H9 (cell line): ENCODE measurements around the gene C3orf38. TPM values are rescaled to one million over a fixed set of nuclear protein-coding genes. Genes with fewer than 3 reads are reported as not detected.

ENCODE experiments used
- DNase-seq: peaks from one replicate; pipeline ENCODE4 v3.0.0-alpha.2; 2017
- H2AFZ ChIP-seq: one replicate; pipeline ENCODE4 v1.6.1; 2013; ENCODE audit warnings: mild to moderate bottlenecking, low read length, control low read depth, moderate library complexity
- H2AK5ac ChIP-seq: 2 replicates; pipeline ENCODE4 v1.6.1; 2013; ENCODE audit warnings: low read length, control low read depth, mixed read lengths; ENCODE audit not compliant: insufficient read length
- H2BK120ac ChIP-seq: one replicate; pipeline ENCODE4 v1.6.1; 2013; ENCODE audit warnings: low read depth, mild to moderate bottlenecking, low read length, control low read depth, inconsistent platforms; ENCODE audit not compliant: poor library complexity, severe bottlenecking
- H2BK12ac ChIP-seq: 2 replicates; pipeline ENCODE4 v1.6.1; 2013; ENCODE audit warnings: low read length, control low read depth, mixed read lengths, low read depth; ENCODE audit not compliant: insufficient read length
- H2BK15ac ChIP-seq: 2 replicates; pipeline ENCODE4 v1.6.1; 2013; ENCODE audit warnings: low read depth, low read length, control low read depth
- H2BK20ac ChIP-seq: one replicate; pipeline ENCODE4 v1.6.1; 2013; ENCODE audit warnings: low read depth, mild to moderate bottlenecking, low read length, control low read depth, inconsistent platforms; ENCODE audit not compliant: poor library complexity, severe bottlenecking
- H2BK5ac ChIP-seq: 2 replicates; pipeline ENCODE4 v1.6.1; 2013; ENCODE audit warnings: low read length, control low read depth, mixed read lengths; ENCODE audit not compliant: insufficient read length
- H3K14ac ChIP-seq: 2 replicates; pipeline ENCODE4 v1.6.1; 2013; ENCODE audit warnings: low read length, control low read depth; ENCODE audit not compliant: insufficient read depth
- H3K18ac ChIP-seq: 2 replicates; pipeline ENCODE4 v1.6.1; 2013; ENCODE audit warnings: low read depth, mild to moderate bottlenecking, mixed read lengths, low read length, control low read depth; ENCODE audit not compliant: insufficient read length
- H3K23ac ChIP-seq: 2 replicates; pipeline ENCODE4 v1.6.1; 2013; ENCODE audit warnings: low read length, control low read depth, mixed read lengths, low read depth; ENCODE audit not compliant: insufficient read length
- H3K23me2 ChIP-seq: 2 replicates; pipeline ENCODE4 v1.6.1; 2013; ENCODE audit warnings: low read depth, mild to moderate bottlenecking, mixed read lengths, low read length, control low read depth; ENCODE audit not compliant: insufficient read length, poor library complexity, severe bottlenecking
- H3K27ac ChIP-seq: 2 replicates; pipeline ENCODE4 v1.5.1; 2013; ENCODE audit warnings: low read length, control low read depth, mixed read lengths, low read depth; ENCODE audit not compliant: insufficient read length
- H3K27me3 ChIP-seq: 2 replicates; pipeline ENCODE4 v1.6.1; 2013; ENCODE audit warnings: low read length, control low read depth, inconsistent platforms; ENCODE audit not compliant: insufficient read depth
- H3K4ac ChIP-seq: 2 replicates; pipeline ENCODE4 v1.6.1; 2013; ENCODE audit warnings: low read depth, mild to moderate bottlenecking, control low read depth, inconsistent platforms, low read length, moderate library complexity
- H3K4me1 ChIP-seq: 2 replicates; pipeline ENCODE4 v1.6.1; 2013; ENCODE audit warnings: low read length, control low read depth, inconsistent platforms; ENCODE audit not compliant: insufficient read depth
- H3K4me2 ChIP-seq: 2 replicates; pipeline ENCODE4 v1.6.1; 2013; ENCODE audit warnings: low read length, control low read depth, mixed read lengths; ENCODE audit not compliant: insufficient read length, insufficient read depth
- H3K56ac ChIP-seq: 2 replicates; pipeline ENCODE4 v1.6.1; 2013; ENCODE audit warnings: low read depth, mild to moderate bottlenecking, mixed read lengths, low read length, control low read depth; ENCODE audit not compliant: insufficient read length
- H3K79me1 ChIP-seq: 2 replicates; pipeline ENCODE4 v1.6.1; 2013; ENCODE audit warnings: low read depth, mild to moderate bottlenecking, moderate library complexity, low read length, control low read depth, inconsistent platforms; ENCODE audit not compliant: insufficient read depth, poor library complexity, severe bottlenecking
- H3K79me2 ChIP-seq: 2 replicates; pipeline ENCODE4 v1.6.1; 2013; ENCODE audit warnings: low read length, control low read depth, inconsistent platforms; ENCODE audit not compliant: insufficient read depth
- H3K9ac ChIP-seq: 2 replicates; pipeline ENCODE4 v1.6.1; 2013; ENCODE audit warnings: low read length, control low read depth, mixed read lengths; ENCODE audit not compliant: insufficient read length; ENCODE audit errors: extremely low read depth
- H3K9me3 ChIP-seq: one replicate; pipeline ENCODE4 v1.6.1; 2013; ENCODE audit warnings: low read depth, low read length, inconsistent platforms; ENCODE audit not compliant: control insufficient read depth
- H3T11ph ChIP-seq: one replicate; pipeline ENCODE4 v1.6.1; 2013; ENCODE audit warnings: mild to moderate bottlenecking, low read length, control low read depth, inconsistent platforms
- H4K20me1 ChIP-seq: one replicate; pipeline ENCODE4 v1.6.1; 2013; ENCODE audit not compliant: control insufficient read depth, insufficient read length, insufficient read depth
- H4K5ac ChIP-seq: 2 replicates; pipeline ENCODE4 v1.6.1; 2013; ENCODE audit warnings: low read depth, mild to moderate bottlenecking, mixed read lengths, low read length, control low read depth; ENCODE audit not compliant: insufficient read length
- H4K8ac ChIP-seq: replicated peaks from 2 replicates; pipeline ENCODE4 v1.6.1; 2013; ENCODE audit warnings: low read length, control low read depth, mixed read lengths, low read depth; ENCODE audit not compliant: insufficient read length
- H4K91ac ChIP-seq: 2 replicates; pipeline ENCODE4 v1.6.1; 2013; ENCODE audit warnings: low read depth, mild to moderate bottlenecking, moderate library complexity, mixed read lengths, low read length, control low read depth; ENCODE audit not compliant: insufficient read length
- H3K27ac Mint-ChIP-seq, 3 experiments: 2 replicates in 2 of 3; 3 replicates in 1 of 3; pipeline ENCODE4 v1.8.0; 2020 to 2021; ENCODE audit warnings: mixed read lengths in 3 of 3, mild to moderate bottlenecking in 1 of 3, moderate library complexity in 1 of 3
- H3K27me3 Mint-ChIP-seq: 2 replicates; pipeline ENCODE4 v1.8.0; 2021; ENCODE audit warnings: low read depth, mild to moderate bottlenecking, moderate library complexity, mixed read lengths
- H3K36me3 Mint-ChIP-seq, 3 experiments: 2 replicates in 2 of 3; 3 replicates in 1 of 3; pipeline ENCODE4 v1.8.0; 2020 to 2021; ENCODE audit warnings: low read depth in 3 of 3, mixed read lengths in 3 of 3; ENCODE audit not compliant: insufficient read depth in 1 of 3
- H3K4me1 Mint-ChIP-seq, 2 experiments: 2 replicates each; pipeline ENCODE4 v1.8.0; 2020; ENCODE audit warnings: mixed read lengths in 2 of 2
- H3K4me3 Mint-ChIP-seq, 2 experiments: 2 replicates in 1 of 2; 3 replicates in 1 of 2; pipeline ENCODE4 v1.8.0; 2020 to 2021; ENCODE audit warnings: mild to moderate bottlenecking in 2 of 2, mixed read lengths in 2 of 2, moderate library complexity in 1 of 2
- H3K9me3 Mint-ChIP-seq, 2 experiments: 2 replicates in 1 of 2; 3 replicates in 1 of 2; pipeline ENCODE4 v1.8.0; 2020; ENCODE audit warnings: mild to moderate bottlenecking in 2 of 2, mixed read lengths in 2 of 2, moderate library complexity in 1 of 2
- CTCF ChIP-seq: fragments of 200-600 bp; sonication (generic); conservative IDR thresholded peaks from 3 replicates; pipeline ENCODE4 v1.8.0; 2021; ENCODE audit warnings: antibody characterized with exemption, mild to moderate bottlenecking
- WGBS: extraction: QIAGEN DNeasy Blood & Tissue Kit; methylation state at CpG from one replicate; pipeline ENCODE4 v1.1.7; 2013; ENCODE audit warnings: missing lambda C conversion rate, low lambda C conversion rate, mixed read lengths; ENCODE audit not compliant: insufficient read length; ENCODE audit errors: extremely low coverage; 5-methylcytosine and 5-hydroxymethylcytosine counted together
- total RNA-seq: library from RNA; stranded (reverse); gene quantifications from 2 replicates; pipeline ENCODE4 v1.2.1, GENCODE V29; 2021

C3orf38 gene
- total RNA-seq, 1 experiment from 2014 or later, result 36.6 TPM

GRCh38 chr3:88198121-88198520 lies 48.4 kb downstream of the C3orf38 start:
- no peak overlapping the region for H3K23ac ChIP-seq
- no peak overlapping the region for H3K4me2 ChIP-seq
- H2AK5ac ChIP-seq, result no peak overlapping the region
- H3K18ac ChIP-seq, result no peak overlapping the region
- Mint-ChIP-seq H3K9me3 (peaks cover 0 to 9% of the 10 kb centered on the region in 2 experiments; a peak in 3 of 5 replicates), H3K4me3 (no peak overlapping the region), H3K27ac (no peak overlapping the region), H3K27me3 (no peaks in the 10 kb centered on the region), H3K4me1 (peaks cover 14 to 24% of the 10 kb centered on the region in 2 experiments), H3K36me3 (peaks cover 3 to 11% (median 6%) of the 10 kb centered on the region in 3 experiments; a peak in 3 of 7 replicates)
- no peaks in the 10 kb centered on the region for H3K27me3 ChIP-seq
- H4K20me1 ChIP-seq, result no peaks in the 10 kb centered on the region
- H2AFZ ChIP-seq, result no peak overlapping the region
- no peak overlapping the region for H2BK12ac ChIP-seq
- no peaks in the 10 kb centered on the region for H3K9me3 ChIP-seq
- H3T11ph ChIP-seq, result no peak overlapping the region
- H3K56ac ChIP-seq, result no peak overlapping the region
- H4K5ac ChIP-seq, result no peak overlapping the region
- H3K14ac ChIP-seq, result no peak overlapping the region
- no peak for TF ChIP-seq CTCF
- DNase-seq, result no peak
- H4K91ac ChIP-seq, result no peak overlapping the region
- no peaks in the 10 kb centered on the region for H3K79me1 ChIP-seq
- H3K9ac ChIP-seq, result no peak overlapping the region
- H2BK20ac ChIP-seq, result no peak overlapping the region
- H3K79me2 ChIP-seq, result no peaks in the 10 kb centered on the region
- H2BK120ac ChIP-seq, result no peak overlapping the region
- H3K4me1 ChIP-seq, result no peaks in the 10 kb centered on the region
- H2BK5ac ChIP-seq, result no peak overlapping the region
- no CpG with 5 or more reads among the region's 1 CpG for WGBS
- no peak overlapping the region for H2BK15ac ChIP-seq
- no peak overlapping the region for H3K4ac ChIP-seq
- no peaks in the 10 kb centered on the region for H3K23me2 ChIP-seq
- no peak overlapping the region for H4K8ac ChIP-seq
- H3K27ac ChIP-seq, result no peak overlapping the region
